ENCODE data around the gene CDC42EP5.

Gene CDC42EP5

DNA sequence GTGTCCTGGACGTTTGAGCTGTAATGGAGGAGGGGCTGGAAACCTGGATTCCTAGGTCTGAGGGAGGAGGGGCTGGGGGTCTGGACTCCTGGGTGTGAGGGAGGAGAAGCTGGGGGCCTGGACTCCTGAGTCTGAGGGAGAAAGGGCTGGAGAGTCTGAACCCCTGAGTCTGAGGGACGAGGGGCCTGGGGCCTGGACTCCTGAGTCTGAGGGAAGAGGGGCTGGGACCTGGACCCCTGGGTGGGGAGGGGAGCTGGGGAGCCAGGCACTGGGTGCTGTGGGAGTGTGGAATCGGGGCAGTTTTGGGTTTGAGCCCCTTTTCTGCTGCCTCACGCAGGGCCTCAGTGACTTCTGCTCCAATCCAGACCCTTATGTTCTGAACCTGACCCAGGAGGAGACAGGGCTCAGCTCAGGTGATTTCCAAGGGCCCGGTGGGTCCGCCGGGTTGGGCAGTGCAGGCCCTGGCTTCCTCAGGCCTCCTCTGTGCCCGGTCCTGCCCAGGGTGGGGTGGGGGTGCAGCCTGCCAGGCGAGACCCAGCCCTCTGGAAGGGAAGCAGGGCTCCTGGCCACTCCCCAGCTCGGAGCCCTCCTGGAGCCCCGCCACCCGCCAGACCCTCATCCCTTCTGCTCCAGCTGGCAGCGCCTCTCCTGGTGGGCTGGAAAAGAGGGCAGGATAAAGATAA is 43.4 kb downstream of the CDC42EP5 start:
- H3K4me1 ChIP-seq (ENCODE audit: control insufficient read depth, low read length), result peaks cover 2% of the 10 kb centered on the region; the same call in 1 of the 2 replicates

DNA sequence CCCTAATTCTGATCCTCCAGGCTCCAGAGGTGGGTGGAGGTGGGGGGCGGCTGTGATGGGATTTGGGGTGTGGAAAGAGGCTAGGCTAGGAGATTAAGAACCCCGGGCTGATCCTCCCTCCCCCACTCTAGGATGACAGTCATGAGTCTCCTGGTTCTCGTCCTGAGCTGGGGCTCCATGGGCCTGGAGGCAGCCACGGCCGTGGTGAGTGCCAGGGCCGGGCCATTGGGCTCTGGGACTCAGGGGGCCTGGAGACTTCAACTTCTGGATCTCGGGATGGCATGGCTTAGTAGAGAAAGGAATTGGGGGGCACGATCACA is 44.0 kb downstream of the CDC42EP5 start:
- no peaks in the 10 kb centered on the region for H3K9me2 ChIP-seq (replicated peaks; ENCODE audit: control insufficient read depth, low read length)
- peaks cover 13% of the 10 kb centered on the region for H3K27me3 ChIP-seq (ENCODE audit: control insufficient read depth, low read length)
- no peak overlapping the region for H3K4me2 ChIP-seq (ENCODE audit: low read length)
- H3K36me3 ChIP-seq (ENCODE audit: control insufficient read depth, low read length), result no peaks in the 10 kb centered on the region
- no peak overlapping the region for H3K4me3 ChIP-seq (ENCODE audit: low read length)
- no peak overlapping the region for H3K27ac ChIP-seq (ENCODE audit: low read depth, low read length)
- H3K4me1 ChIP-seq (ENCODE audit: control insufficient read depth, low read length), result peaks cover 2% of the 10 kb centered on the region; the same call in 1 of the 2 replicates
- no peaks in the 10 kb centered on the region for H3K9me3 ChIP-seq (ENCODE audit: control insufficient read depth, insufficient read depth, low read length)
- no peaks in the 10 kb centered on the region for H3K79me2 ChIP-seq (ENCODE audit: control insufficient read depth, low read length)
- H4K20me1 ChIP-seq (ENCODE audit: control insufficient read depth, insufficient read depth, low read depth, low read length), result peaks cover 3% of the 10 kb centered on the region; the same call in 1 of the 2 replicates
- no peak for TF ChIP-seq EZH2phosphoT487 (IDR thresholded peaks at IDR 0.05; ENCODE audit: borderline replicate concordance, low read length)
- TF ChIP-seq, protein P1, sequence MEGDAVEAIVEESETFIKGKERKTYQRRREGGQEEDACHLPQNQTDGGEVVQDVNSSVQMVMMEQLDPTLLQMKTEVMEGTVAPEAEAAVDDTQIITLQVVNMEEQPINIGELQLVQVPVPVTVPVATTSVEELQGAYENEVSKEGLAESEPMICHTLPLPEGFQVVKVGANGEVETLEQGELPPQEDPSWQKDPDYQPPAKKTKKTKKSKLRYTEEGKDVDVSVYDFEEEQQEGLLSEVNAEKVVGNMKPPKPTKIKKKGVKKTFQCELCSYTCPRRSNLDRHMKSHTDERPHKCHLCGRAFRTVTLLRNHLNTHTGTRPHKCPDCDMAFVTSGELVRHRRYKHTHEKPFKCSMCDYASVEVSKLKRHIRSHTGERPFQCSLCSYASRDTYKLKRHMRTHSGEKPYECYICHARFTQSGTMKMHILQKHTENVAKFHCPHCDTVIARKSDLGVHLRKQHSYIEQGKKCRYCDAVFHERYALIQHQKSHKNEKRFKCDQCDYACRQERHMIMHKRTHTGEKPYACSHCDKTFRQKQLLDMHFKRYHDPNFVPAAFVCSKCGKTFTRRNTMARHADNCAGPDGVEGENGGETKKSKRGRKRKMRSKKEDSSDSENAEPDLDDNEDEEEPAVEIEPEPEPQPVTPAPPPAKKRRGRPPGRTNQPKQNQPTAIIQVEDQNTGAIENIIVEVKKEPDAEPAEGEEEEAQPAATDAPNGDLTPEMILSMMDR (IDR thresholded peaks at IDR 0.05; ENCODE audit: low read depth, low read length, poor library complexity, severe bottlenecking), result no peak
- H3F3A ChIP-seq (ENCODE audit: control insufficient read depth, insufficient read depth), result no peaks in the 10 kb centered on the region

More for the DNA sequence above, 43.4 kb downstream of the CDC42EP5 start:
- Histone ChIP-seq H3K9me3 (ENCODE audit: control insufficient read depth, insufficient read depth, low read length) (no peaks in the 10 kb centered on the region), H3K4me3 (ENCODE audit: low read length) (no peak overlapping the region), H3K27me3 (ENCODE audit: control insufficient read depth, low read length) (peaks cover 13% of the 10 kb centered on the region), H3K4me2 (ENCODE audit: low read length) (no peak overlapping the region), H3F3A (ENCODE audit: control insufficient read depth, insufficient read depth) (no peaks in the 10 kb centered on the region), H3K9me2 (replicated peaks; ENCODE audit: control insufficient read depth, low read length) (no peaks in the 10 kb centered on the region), H3K36me3 (ENCODE audit: control insufficient read depth, low read length) (no peaks in the 10 kb centered on the region), H4K20me1 (ENCODE audit: control insufficient read depth, insufficient read depth, low read depth, low read length) (peaks cover 3% of the 10 kb centered on the region), H3K79me2 (ENCODE audit: control insufficient read depth, low read length) (no peaks in the 10 kb centered on the region), H3K27ac (ENCODE audit: low read depth, low read length) (no peak overlapping the region)
- TF ChIP-seq, protein P1 (IDR thresholded peaks at IDR 0.05; ENCODE audit: low read depth, low read length, poor library complexity, severe bottlenecking), result no peak
- no peak for TF ChIP-seq EZH2phosphoT487 (IDR thresholded peaks at IDR 0.05; ENCODE audit: borderline replicate concordance, low read length)

DNA sequence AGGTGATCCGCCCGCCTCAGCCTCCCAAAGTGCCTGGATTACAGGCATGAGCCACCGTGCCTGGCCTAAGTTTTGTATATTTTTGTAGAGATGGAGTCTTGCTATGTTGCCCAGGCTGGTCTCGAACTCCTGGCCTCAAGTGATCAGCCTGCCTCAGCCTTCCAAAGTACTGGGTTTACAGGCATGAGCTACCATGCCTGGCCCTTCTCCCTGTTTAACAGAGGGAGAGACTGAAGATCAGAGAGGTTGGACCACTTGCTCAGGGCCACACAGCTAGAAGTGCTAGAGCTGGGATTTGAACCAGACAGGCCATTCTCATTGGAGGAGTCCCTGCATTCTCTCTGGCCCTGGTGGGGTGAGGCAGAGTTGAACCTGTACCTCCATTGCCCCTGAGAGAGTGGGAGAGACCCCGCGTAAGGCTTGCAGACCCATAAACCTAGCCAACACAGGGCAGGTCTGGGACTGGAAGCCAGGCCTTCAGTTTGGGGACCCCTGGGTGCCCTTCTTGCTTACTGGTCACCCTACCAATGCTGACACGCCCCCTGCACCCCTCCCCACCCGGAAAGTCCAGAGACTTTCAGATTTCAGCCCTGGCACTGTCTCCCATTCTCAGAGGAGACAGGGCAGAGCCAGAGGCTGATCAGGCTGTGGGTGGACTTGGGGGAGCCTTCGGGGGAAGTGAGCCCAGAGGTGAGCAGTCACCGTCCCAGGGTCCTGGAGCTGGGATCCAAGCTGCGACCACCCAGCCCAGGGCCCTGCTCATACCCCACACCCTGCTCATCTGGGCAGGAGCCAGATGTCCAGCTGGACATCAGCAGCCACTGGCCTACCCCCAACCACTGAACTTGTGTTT is 44.5 kb downstream of the CDC42EP5 start:
- Histone ChIP-seq H3K27ac (ENCODE audit: low read depth, low read length) (no peak overlapping the region), H3K36me3 (ENCODE audit: control insufficient read depth, low read length) (no peaks in the 10 kb centered on the region), H3K4me1 (ENCODE audit: control insufficient read depth, low read length) (peaks cover 2% of the 10 kb centered on the region; the same call in 1 of the 2 replicates), H3K9me2 (replicated peaks; ENCODE audit: control insufficient read depth, low read length) (no peaks in the 10 kb centered on the region), H4K20me1 (ENCODE audit: control insufficient read depth, insufficient read depth, low read depth, low read length) (peaks cover 3% of the 10 kb centered on the region; the same call in 1 of the 2 replicates), H3K27me3 (ENCODE audit: control insufficient read depth, low read length) (peaks cover 13% of the 10 kb centered on the region), H3K4me3 (ENCODE audit: low read length) (no peak overlapping the region), H3K79me2 (ENCODE audit: control insufficient read depth, low read length) (no peaks in the 10 kb centered on the region), H3K4me2 (ENCODE audit: low read length) (no peak overlapping the region), H3F3A (ENCODE audit: control insufficient read depth, insufficient read depth) (no peaks in the 10 kb centered on the region), H3K9me3 (ENCODE audit: control insufficient read depth, insufficient read depth, low read length) (no peaks in the 10 kb centered on the region)
- no peak for TF ChIP-seq EZH2phosphoT487 (IDR thresholded peaks at IDR 0.05; ENCODE audit: borderline replicate concordance, low read length)
- TF ChIP-seq, protein P1 (IDR thresholded peaks at IDR 0.05; ENCODE audit: low read depth, low read length, poor library complexity, severe bottlenecking), result no peak
